ENCODE measurements around the gene CALCB.

DNA sequence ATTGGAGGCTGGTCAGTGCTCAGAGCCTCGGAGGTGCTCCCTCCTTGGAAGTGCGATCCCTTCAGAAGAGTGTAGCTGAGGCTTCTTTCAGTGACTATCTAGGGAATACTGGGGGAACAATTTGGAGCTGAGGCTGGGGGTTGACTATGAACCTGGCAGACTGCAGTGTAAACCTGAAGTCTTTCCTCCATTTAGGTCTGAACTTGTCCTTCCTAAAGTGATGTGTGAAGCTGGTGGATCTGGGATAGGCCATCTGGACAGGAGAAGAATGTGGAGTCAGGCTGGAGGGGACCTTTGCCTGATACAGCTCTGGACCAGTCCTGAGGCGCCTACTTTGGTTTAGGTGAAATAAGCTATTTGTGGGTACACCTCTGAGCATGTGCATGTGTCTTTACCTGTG is 37.8 kb downstream of the CALCB start:
- TF ChIP-seq EZH2 (IDR thresholded peaks at IDR 0.05; ENCODE audit: low read depth, low read length, severe bottlenecking) = no peak
- TF ChIP-seq ZNF274 (IDR thresholded peaks at IDR 0.05; ENCODE audit: borderline replicate concordance, extremely low read depth, low read length) = no peak
- TF ChIP-seq, protein P1, sequence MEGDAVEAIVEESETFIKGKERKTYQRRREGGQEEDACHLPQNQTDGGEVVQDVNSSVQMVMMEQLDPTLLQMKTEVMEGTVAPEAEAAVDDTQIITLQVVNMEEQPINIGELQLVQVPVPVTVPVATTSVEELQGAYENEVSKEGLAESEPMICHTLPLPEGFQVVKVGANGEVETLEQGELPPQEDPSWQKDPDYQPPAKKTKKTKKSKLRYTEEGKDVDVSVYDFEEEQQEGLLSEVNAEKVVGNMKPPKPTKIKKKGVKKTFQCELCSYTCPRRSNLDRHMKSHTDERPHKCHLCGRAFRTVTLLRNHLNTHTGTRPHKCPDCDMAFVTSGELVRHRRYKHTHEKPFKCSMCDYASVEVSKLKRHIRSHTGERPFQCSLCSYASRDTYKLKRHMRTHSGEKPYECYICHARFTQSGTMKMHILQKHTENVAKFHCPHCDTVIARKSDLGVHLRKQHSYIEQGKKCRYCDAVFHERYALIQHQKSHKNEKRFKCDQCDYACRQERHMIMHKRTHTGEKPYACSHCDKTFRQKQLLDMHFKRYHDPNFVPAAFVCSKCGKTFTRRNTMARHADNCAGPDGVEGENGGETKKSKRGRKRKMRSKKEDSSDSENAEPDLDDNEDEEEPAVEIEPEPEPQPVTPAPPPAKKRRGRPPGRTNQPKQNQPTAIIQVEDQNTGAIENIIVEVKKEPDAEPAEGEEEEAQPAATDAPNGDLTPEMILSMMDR (IDR thresholded peaks at IDR 0.05; ENCODE audit: control extremely low read depth in 1 of 3, insufficient read depth in 1 of 3, low read depth in 1 of 3, low read length in 3 of 3) = no peak
- no peak for TF ChIP-seq MAX (IDR thresholded peaks at IDR 0.05)
- TF ChIP-seq SP2 (IDR thresholded peaks at IDR 0.05; ENCODE audit: low read length) = no peak
- no peak for TF ChIP-seq CHD2 (IDR thresholded peaks at IDR 0.05; ENCODE audit: low read length)
- no peak for TF ChIP-seq POLR2AphosphoS5 (IDR thresholded peaks at IDR 0.05; ENCODE audit: low read depth, low read length)
- TF ChIP-seq EP300 (IDR thresholded peaks at IDR 0.05; ENCODE audit: borderline replicate concordance in 1 of 2, low read depth in 2 of 2, low read length in 2 of 2) = no peak
- no peak for TF ChIP-seq BACH1 (IDR thresholded peaks at IDR 0.05; ENCODE audit: low read length)
- TF ChIP-seq SUZ12 (IDR thresholded peaks at IDR 0.05; ENCODE audit: low read length) = no peak
- no peak for TF ChIP-seq POLR2A (IDR thresholded peaks at IDR 0.05; ENCODE audit: control extremely low read depth in 1 of 2, low read depth in 2 of 2, low read length in 2 of 2)
- TF ChIP-seq GABPA (IDR thresholded peaks at IDR 0.05; ENCODE audit: borderline replicate concordance, insufficient read depth, low read length) = no peak
- TF ChIP-seq SIX5 (IDR thresholded peaks at IDR 0.05; ENCODE audit: low read depth, low read length) = no peak
- TF ChIP-seq YY1 (IDR thresholded peaks at IDR 0.05; ENCODE audit: low read depth, low read length) = no peak
